GM10266 (cell line): ENCODE results near the gene ZNF285.
"Not testable (repeated sequence)": the region's sequence is repeated elsewhere in the genome, so short reads cannot be mapped to it uniquely, and the experiment has no call there.

ENCODE experiments used
- DNase-seq: peaks from one replicate; pipeline ENCODE4 v3.0.0; 2012; ENCODE audit errors: extremely low spot score
- CTCF ChIP-seq: IDR thresholded peaks from 2 replicates; pipeline ENCODE4 v1.5.1; 2012; ENCODE audit warnings: mild to moderate bottlenecking, low read depth; ENCODE audit not compliant: control insufficient read depth, insufficient read depth; ENCODE audit errors: missing control alignments

ZNF285 gene

GRCh38 chr19:44371815-44372480, 29.5 kb downstream of the ZNF285 start:
- DNase-seq: no peak
- no peak for TF ChIP-seq CTCF

- DNase-seq: no peak
- TF ChIP-seq CTCF: no peak
Measured at GRCh38 chr19:44367024-44367423, 34.4 kb downstream of the ZNF285 start.

- no peak for DNase-seq
Measured at GRCh38 chr19:44356383-44357111, 44.9 kb downstream of the ZNF285 start, which contains the start of gene ZNF112. TSS of gene ZNF112 (minus strand) at chr19:44356680. CDS start at chr19:44340539, 16,141 bp downstream.

GRCh38 chr19:44346556-44346955, 54.9 kb downstream of the ZNF285 start:
- no peak for TF ChIP-seq CTCF
- DNase-seq: no peak

More at GRCh38 chr19:44356383-44357111, 44.9 kb downstream of the ZNF285 start, which contains the start of gene ZNF112:
- no peak for TF ChIP-seq CTCF

- TF ChIP-seq CTCF: no peak
- DNase-seq: no peak
Measured at GRCh38 chr19:44345959-44346358, 55.4 kb downstream of the ZNF285 start.

GRCh38 chr19:44344255-44344654, 57.2 kb downstream of the ZNF285 start:
- no peak for TF ChIP-seq CTCF
- no peak for DNase-seq

GRCh38 chr19:44341794-44342193, 59.6 kb downstream of the ZNF285 start:
- no peak for DNase-seq
- TF ChIP-seq CTCF: no peak

GRCh38 chr19:44334639-44335038, 66.8 kb downstream of the ZNF285 start:
- not testable (repeated sequence) for DNase-seq
